OCI-LY1 (cell line): ENCODE results near the gene PTPRCAP.

Source experiments
- H2AFZ ChIP-seq: fragments of 200-600 bp; sonication (generic), shearing (Covaris generic); 2 replicates; pipeline ENCODE4 v1.6.0; 2014; ENCODE audit warnings: antibody characterized with exemption, mild to moderate bottlenecking, low read length
- H3F3A ChIP-seq: fragments of 200-600 bp; sonication (generic), shearing (Covaris generic); 2 replicates; pipeline ENCODE4 v1.6.0; 2014; ENCODE audit warnings: mild to moderate bottlenecking, antibody characterized with exemption, low read length, moderate library complexity; ENCODE audit not compliant: insufficient read depth
- H3K27ac ChIP-seq: fragments of 200-600 bp; sonication (generic); 2 replicates; pipeline ENCODE4 v1.5.1; 2014; ENCODE audit warnings: low read length, mixed run types, mild to moderate bottlenecking, low read depth; ENCODE audit not compliant: poor library complexity, severe bottlenecking
- H3K27me3 ChIP-seq: fragments of 200-600 bp; sonication (generic); 2 replicates; pipeline ENCODE4 v1.6.0; 2014; ENCODE audit warnings: antibody characterized with exemption, mild to moderate bottlenecking, low read length, moderate library complexity; ENCODE audit not compliant: insufficient read depth
- H3K36me3 ChIP-seq: fragments of 200-600 bp; sonication (generic); 2 replicates; pipeline ENCODE4 v1.6.1; 2014; ENCODE audit warnings: mild to moderate bottlenecking, antibody characterized with exemption, low read length, moderate library complexity, mixed read lengths; ENCODE audit not compliant: insufficient read depth
- H3K4me1 ChIP-seq: fragments of 200-600 bp; sonication (generic); 2 replicates; pipeline ENCODE4 v1.5.1; 2014; ENCODE audit warnings: mild to moderate bottlenecking, low read length, moderate library complexity; ENCODE audit not compliant: insufficient read depth, severe bottlenecking
- H3K4me2 ChIP-seq: fragments of 200-600 bp; sonication (generic), shearing (Covaris generic); 2 replicates; pipeline ENCODE4 v1.6.1; 2014; ENCODE audit warnings: low read length
- H3K4me3 ChIP-seq: fragments of 200-600 bp; sonication (generic); 2 replicates; pipeline ENCODE4 v1.5.1; 2014; ENCODE audit warnings: low read length, low read depth, mild to moderate bottlenecking, mixed read lengths; ENCODE audit not compliant: poor library complexity, severe bottlenecking
- H3K79me2 ChIP-seq: fragments of 200-600 bp; shearing (Covaris generic); 2 replicates; pipeline ENCODE4 v1.6.1; 2016; ENCODE audit warnings: mixed run types, low read length, mixed read lengths; ENCODE audit not compliant: insufficient read depth
- H3K9ac ChIP-seq: fragments of 200-600 bp; sonication (generic), shearing (Covaris generic); 2 replicates; pipeline ENCODE4 v1.6.1; 2014; ENCODE audit warnings: mild to moderate bottlenecking, low read length, mixed read lengths
- H3K9me2 ChIP-seq: fragments of 200-600 bp; sonication (generic), shearing (Covaris generic); 2 replicates; pipeline ENCODE4 v1.6.1; 2014; ENCODE audit warnings: low read depth, mild to moderate bottlenecking, low read length, mixed read lengths
- H3K9me3 ChIP-seq: fragments of 200-600 bp; shearing (Covaris generic); 2 replicates; pipeline ENCODE4 v1.6.1; 2014; ENCODE audit warnings: low read length, mixed read lengths
- H4K20me1 ChIP-seq: fragments of 200-600 bp; sonication (generic), shearing (Covaris generic); 2 replicates; pipeline ENCODE4 v1.6.0; 2016; ENCODE audit warnings: mild to moderate bottlenecking, low read length; ENCODE audit not compliant: insufficient read depth
- CTCF ChIP-seq: fragments of 200-600 bp; sonication (generic), shearing (Covaris generic); IDR thresholded peaks from 2 replicates; pipeline ENCODE4 v1.5.1; 2017; ENCODE audit warnings: mild to moderate bottlenecking, antibody characterized with exemption, low read length, moderate library complexity, mixed read lengths
- EZH2 ChIP-seq: fragments of 200-600 bp; sonication (generic), shearing (Covaris generic); IDR thresholded peaks from 2 replicates; pipeline ENCODE4 v1.8.0; 2017; ENCODE audit warnings: borderline replicate concordance, mixed run types, mild to moderate bottlenecking, antibody characterized with exemption, low read length, moderate library complexity, mixed read lengths

The PTPRCAP gene

GRCh38 chr11:67423891-67424613, 13.4 kb downstream of the PTPRCAP start:
- H2AFZ ChIP-seq = no peak overlapping the region
- no peak overlapping the region for H3K27ac ChIP-seq
- peaks cover 30% of the 10 kb centered on the region for H3K4me1 ChIP-seq
- no peaks in the 10 kb centered on the region for H4K20me1 ChIP-seq
- no peaks in the 10 kb centered on the region for H3F3A ChIP-seq
- H3K4me3 ChIP-seq = no peak overlapping the region
- H3K9ac ChIP-seq = no peak overlapping the region
- H3K79me2 ChIP-seq = peaks cover 5% of the 10 kb centered on the region
- no peaks in the 10 kb centered on the region for H3K9me3 ChIP-seq
- H3K4me2 ChIP-seq = no peak overlapping the region
- H3K27me3 ChIP-seq = no peaks in the 10 kb centered on the region
- H3K36me3 ChIP-seq = no peaks in the 10 kb centered on the region
- TF ChIP-seq EZH2 (no peak), CTCF (no peak)
- no peaks in the 10 kb centered on the region for H3K9me2 ChIP-seq

DNA sequence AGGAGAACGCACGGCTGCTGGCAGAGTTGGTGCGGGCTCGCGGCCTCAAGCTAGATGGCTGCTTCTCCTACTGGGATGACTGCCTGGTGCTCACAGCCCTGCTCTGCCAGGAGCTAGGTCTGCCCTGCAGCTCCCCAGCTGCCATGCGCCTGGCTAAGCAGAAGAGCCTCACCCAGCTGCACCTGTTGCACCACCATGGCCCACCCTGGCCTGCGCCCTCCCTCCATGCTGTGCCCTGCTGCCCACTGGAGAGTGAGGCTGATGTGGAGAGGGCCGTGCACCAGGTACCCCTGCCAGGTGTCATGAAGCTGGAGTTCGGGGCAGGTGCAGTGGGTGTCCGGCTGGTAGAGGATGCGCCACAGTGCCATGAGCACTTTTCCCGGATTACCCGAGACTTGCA, 14.0 kb downstream of the PTPRCAP start:
- TF ChIP-seq EZH2 (no peak), CTCF (no peak)
- Histone ChIP-seq H3K79me2 (no peaks in the 10 kb centered on the region), H2AFZ (no peak overlapping the region), H3K4me1 (peaks cover 33% of the 10 kb centered on the region), H4K20me1 (no peaks in the 10 kb centered on the region), H3K9ac (no peak overlapping the region), H3K9me2 (no peaks in the 10 kb centered on the region), H3K4me3 (no peak overlapping the region), H3K27me3 (no peaks in the 10 kb centered on the region), H3F3A (no peaks in the 10 kb centered on the region), H3K9me3 (no peaks in the 10 kb centered on the region), H3K4me2 (no peak overlapping the region), H3K36me3 (no peaks in the 10 kb centered on the region), H3K27ac (no peak overlapping the region)

GRCh38 chr11:67422891-67423290, 14.6 kb downstream of the PTPRCAP start:
- H3K36me3 ChIP-seq = no peaks in the 10 kb centered on the region
- no peaks in the 10 kb centered on the region for H3K9me3 ChIP-seq
- no peak overlapping the region for H3K4me2 ChIP-seq
- H3K9me2 ChIP-seq = no peaks in the 10 kb centered on the region
- TF ChIP-seq CTCF (no peak), EZH2 (no peak)
- H4K20me1 ChIP-seq = no peaks in the 10 kb centered on the region
- no peaks in the 10 kb centered on the region for H3F3A ChIP-seq
- peaks cover 36% of the 10 kb centered on the region for H3K4me1 ChIP-seq
- no peak overlapping the region for H2AFZ ChIP-seq
- H3K27me3 ChIP-seq = no peaks in the 10 kb centered on the region
- H3K79me2 ChIP-seq = no peaks in the 10 kb centered on the region
- H3K4me3 ChIP-seq = no peak overlapping the region
- H3K9ac ChIP-seq = no peak overlapping the region
- H3K27ac ChIP-seq = no peak overlapping the region
